Fibroblast of peridontal ligament (primary cell): ENCODE data around the gene KCND2.
"Not testable (repeated sequence)": the region's sequence is repeated elsewhere in the genome, so short reads cannot be mapped to it uniquely, and the experiment has no call there.

Experiments used
- DNase-seq: peaks from one replicate; pipeline ENCODE4 v3.0.0-alpha.2; 2010; ENCODE audit errors: extremely low read depth

The KCND2 gene

GRCh38 chr7:120486164-120486563, 213.2 kb downstream of the KCND2 start:
- DNase-seq, result no peak

- no peak for DNase-seq
Measured at GRCh38 chr7:120502132-120502531, 229.2 kb downstream of the KCND2 start.

- DNase-seq, result no peak
Measured at GRCh38 chr7:120502825-120503224, 229.8 kb downstream of the KCND2 start.

- DNase-seq, result no peak
Measured at GRCh38 chr7:120504386-120504785, 231.4 kb downstream of the KCND2 start.

GRCh38 chr7:120505770-120506169, 232.8 kb downstream of the KCND2 start:
- DNase-seq, result no peak

GRCh38 chr7:120512701-120513100, 239.7 kb downstream of the KCND2 start:
- DNase-seq, result no peak

- DNase-seq, result no peak
Measured at GRCh38 chr7:120519224-120519623, 246.2 kb downstream of the KCND2 start.

- no peak for DNase-seq
Measured at GRCh38 chr7:120521761-120522737, 249.1 kb downstream of the KCND2 start.

GRCh38 chr7:120523985-120524384, 251.0 kb downstream of the KCND2 start:
- no peak for DNase-seq

- no peak for DNase-seq
Measured at GRCh38 chr7:120526902-120527509, 254.0 kb downstream of the KCND2 start.

- DNase-seq, result no peak
Measured at GRCh38 chr7:120529736-120530135, 256.8 kb downstream of the KCND2 start.

- DNase-seq, result no peak
Measured at GRCh38 chr7:120538335-120538734, 265.4 kb downstream of the KCND2 start.

GRCh38 chr7:120539321-120539720, 266.3 kb downstream of the KCND2 start:
- no peak for DNase-seq

- DNase-seq, result no peak
Measured at GRCh38 chr7:120547605-120548004, 274.6 kb downstream of the KCND2 start.

- no peak for DNase-seq
Measured at GRCh38 chr7:120550494-120551048, 277.6 kb downstream of the KCND2 start.

GRCh38 chr7:120553491-120553890, 280.5 kb downstream of the KCND2 start:
- no peak for DNase-seq

- DNase-seq, result peak; percentile 7
Measured at GRCh38 chr7:120554960-120555571, 282.1 kb downstream of the KCND2 start.

GRCh38 chr7:120564145-120564544, 291.2 kb downstream of the KCND2 start:
- no peak for DNase-seq

GRCh38 chr7:120567204-120567603, 294.2 kb downstream of the KCND2 start:
- no peak for DNase-seq

- DNase-seq, result not testable (repeated sequence)
Measured at GRCh38 chr7:120578657-120579056, 305.7 kb downstream of the KCND2 start.

GRCh38 chr7:120582916-120583315, 309.9 kb downstream of the KCND2 start:
- DNase-seq, result no peak

GRCh38 chr7:120583899-120584586, 311.1 kb downstream of the KCND2 start:
- DNase-seq, result no peak
